CD4-positive, alpha-beta T cell (primary cell): ENCODE results near the gene CAPN9. TPM values are rescaled to one million over a fixed set of nuclear protein-coding genes. Genes with fewer than 3 reads are reported as not detected.

Experiments used
- ATAC-seq: fragments of 200-7000 bp; cut with Tn5 transposase; one replicate; pipeline ENCODE4 v1.10.0; 2022; ENCODE audit warnings: mild to moderate bottlenecking; ENCODE audit not compliant: poor library complexity
- CTCF ChIA-PET: fragments of 350-600 bp; sonication (Branson Sonifier 250); formaldehyde crosslinking; loops from one replicate; lab custom pipeline; 2021; ENCODE audit warnings: antibody characterized with exemption, inconsistent platforms; lab: Charles Lee
- POLR2A ChIA-PET: fragments of 350-600 bp; sonication (Branson Sonifier 250); formaldehyde crosslinking; loops from one replicate; lab custom pipeline; 2021; ENCODE audit warnings: antibody characterized with exemption, inconsistent platforms; lab: Charles Lee
- DNase-seq, 14 experiments: peaks; one replicate each; pipeline ENCODE4 v3.0.0-alpha.2; 2013 to 2020; ENCODE audit warnings: mixed read lengths in 2 of 14
- H3K27ac ChIP-seq, 2 donors: one replicate each; pipeline versions ENCODE4 v1.5.1 to v1.7.0; 2013; ENCODE audit warnings: low read length in 2 of 2, low read depth in 1 of 2, mild to moderate bottlenecking in 1 of 2
- H3K27me3 ChIP-seq, 2 experiments: 1 replicate in 1 of 2; 2 replicates in 1 of 2; pipeline versions ENCODE4 v1.6.1 to v1.7.0; 2013; ENCODE audit warnings: low read length in 2 of 2, control low read depth in 1 of 2, mild to moderate bottlenecking in 1 of 2, moderate library complexity in 1 of 2; ENCODE audit not compliant: insufficient read depth in 2 of 2, control insufficient read depth in 1 of 2
- H3K36me3 ChIP-seq: one replicate; pipeline ENCODE4 v1.6.1; 2013; ENCODE audit warnings: low read length, control low read depth; ENCODE audit not compliant: insufficient read depth
- H3K4me1 ChIP-seq: one replicate; pipeline ENCODE4 v1.6.1; 2013; ENCODE audit warnings: low read length, control low read depth; ENCODE audit not compliant: insufficient read depth
- H3K4me3 ChIP-seq: one replicate; pipeline ENCODE4 v1.5.1; 2013; ENCODE audit warnings: mild to moderate bottlenecking, low read length, moderate library complexity
- H3K9me3 ChIP-seq, 2 experiments: 1 replicate in 1 of 2; 2 replicates in 1 of 2; pipeline versions ENCODE4 v1.6.1 to v1.7.0; 2013; ENCODE audit warnings: low read length in 2 of 2, mild to moderate bottlenecking in 2 of 2, control low read depth in 1 of 2, moderate library complexity in 1 of 2; ENCODE audit not compliant: control insufficient read depth in 1 of 2, insufficient read depth in 1 of 2
- H3K27ac Mint-ChIP-seq: one replicate; pipeline ENCODE4 v1.8.0; 2020; ENCODE audit warnings: mixed read lengths
- H3K27me3 Mint-ChIP-seq: one replicate; pipeline ENCODE4 v1.8.0; 2021; ENCODE audit warnings: mixed read lengths
- H3K36me3 Mint-ChIP-seq: one replicate; pipeline ENCODE4 v1.8.0; 2021; ENCODE audit warnings: low read depth, mixed read lengths
- H3K4me1 Mint-ChIP-seq: one replicate; pipeline ENCODE4 v1.8.0; 2021; ENCODE audit warnings: low read depth, mixed read lengths
- H3K4me3 Mint-ChIP-seq: one replicate; pipeline ENCODE4 v1.8.0; 2020; ENCODE audit warnings: mild to moderate bottlenecking, mixed read lengths
- H3K9me3 Mint-ChIP-seq: one replicate; pipeline ENCODE4 v1.8.0; 2020; ENCODE audit warnings: mixed read lengths
- CTCF ChIP-seq: fragments of 200-600 bp; IDR thresholded peaks from one replicate; pipeline ENCODE4 v1.8.0; 2022; ENCODE audit warnings: antibody characterized with exemption, mild to moderate bottlenecking
- intact Hi-C, 2 experiments: fragments of 100-400 bp; cut with DNase I in 1 of 2; cut with micrococcal nuclease in 1 of 2; formaldehyde crosslinking; loops; one replicate each; pipeline versions ENCODE4 v1.15.1 to v1.9.0; 2023 to 2025; cut with DNase I, micrococcal nuclease
- total RNA-seq, 174 experiments: library from RNA in 2 of 174; stranded (reverse) in 2 of 174; gene quantifications; one replicate each; pipeline ENCODE4 v1.2.3 and lab custom pipeline; 2021 to 2026

The CAPN9 gene
- total RNA-seq, 2 experiments from 2014 or later = not detected

GRCh38 chr1:230737622-230738262, 9.4 kb upstream of the CAPN9 start:
- POLR2A ChIA-PET = no interaction called here
- no peak for TF ChIP-seq CTCF
- no peak overlapping the region for H3K27ac Mint-ChIP-seq
- intact Hi-C loops = no loop called here
- no peak overlapping the region for H3K4me3 Mint-ChIP-seq
- no peaks in the 10 kb centered on the region for H3K27me3 ChIP-seq
- H3K4me1 ChIP-seq = no peaks in the 10 kb centered on the region
- no peaks in the 10 kb centered on the region for H3K9me3 Mint-ChIP-seq
- no peaks in the 10 kb centered on the region for H3K36me3 Mint-ChIP-seq
- peaks cover 14% of the 10 kb centered on the region for H3K27me3 Mint-ChIP-seq
- no peak overlapping the region for H3K27ac ChIP-seq
- H3K36me3 ChIP-seq = no peaks in the 10 kb centered on the region
- no peak for DNase-seq
- H3K4me3 ChIP-seq = no peak overlapping the region
- no peak for ATAC-seq
- CTCF ChIA-PET = no interaction called here
- H3K4me1 Mint-ChIP-seq = no peaks in the 10 kb centered on the region
- peaks cover 0 to 3% of the 10 kb centered on the region in 2 experiments for H3K9me3 ChIP-seq

GRCh38 chr1:230739564-230740290, 7.5 kb upstream of the CAPN9 start:
- CTCF ChIA-PET = no interaction called here
- intact Hi-C loops = loop anchor here in 1 of 2 experiments (5.0 kb wide), 1 partner anchor 473 kb away; no protein-coding TSS in a partner anchor
- Histone ChIP-seq H3K27ac (no peak overlapping the region), H3K4me1 (no peaks in the 10 kb centered on the region), H3K36me3 (no peaks in the 10 kb centered on the region), H3K4me3 (no peak overlapping the region), H3K9me3 (peaks cover 0 to 3% of the 10 kb centered on the region in 2 experiments), H3K27me3 (no peaks in the 10 kb centered on the region)
- peaks cover 14% of the 10 kb centered on the region for H3K27me3 Mint-ChIP-seq
- no peak overlapping the region for H3K4me3 Mint-ChIP-seq
- TF ChIP-seq CTCF = no peak
- H3K27ac Mint-ChIP-seq = no peak overlapping the region
- H3K36me3 Mint-ChIP-seq = no peaks in the 10 kb centered on the region
- POLR2A ChIA-PET = no interaction called here
- H3K4me1 Mint-ChIP-seq = no peaks in the 10 kb centered on the region
- DNase-seq (no peak), ATAC-seq (no peak)
- H3K9me3 Mint-ChIP-seq = no peaks in the 10 kb centered on the region

- Mint-ChIP-seq H3K4me1 (no peaks in the 10 kb centered on the region), H3K9me3 (no peaks in the 10 kb centered on the region), H3K27ac (no peak overlapping the region), H3K36me3 (no peaks in the 10 kb centered on the region), H3K4me3 (no peak overlapping the region), H3K27me3 (peaks cover 4% of the 10 kb centered on the region)
- H3K36me3 ChIP-seq = no peaks in the 10 kb centered on the region
- TF ChIP-seq CTCF = no peak
- ATAC-seq (no peak), DNase-seq (no peak)
- intact Hi-C loops = loop anchor here (2.0 to 5.0 kb wide), 2 partner anchors 467 to 468 kb away; no protein-coding TSS in a partner anchor
- ChIA-PET CTCF (no interaction called here), POLR2A (no interaction called here)
- H3K4me1 ChIP-seq = no peaks in the 10 kb centered on the region
- no peak overlapping the region for H3K27ac ChIP-seq
- no peaks in the 10 kb centered on the region for H3K27me3 ChIP-seq
- H3K4me3 ChIP-seq = no peak overlapping the region
- no peaks in the 10 kb centered on the region for H3K9me3 ChIP-seq
Measured at GRCh38 chr1:230743899-230744298, 3.3 kb upstream of the CAPN9 start.
